K562 (cell line): ENCODE data around the gene COX7A1. TPM values are rescaled to one million over a fixed set of nuclear protein-coding genes. Genes with fewer than 3 reads are reported as not detected.
A peak's percentile ranks its signal among the peaks of the same experiment; 100 is the strongest.

Source experiments
- ATAC-seq: fragments of 200-7000 bp; cut with Tn5 transposase; 3 replicates; pipeline ENCODE4 v1.9.1; 2020; ENCODE audit warnings: moderate library complexity
- BruUV-seq: library from RNA; stranded (reverse); fragments of 400-500 nt; replicated peaks from 2 replicates; lab custom pipeline; 2021; lab: Mats Ljungman, UMichigan
- CTCF ChIA-PET: fragments of 300-600 bp; formaldehyde crosslinking; extraction: SDS; loops from one replicate; lab custom pipeline; 2021; ENCODE audit warnings: low intra/inter-chr PET ratio; lab: Yijun Ruan, JAX
- POLR2A ChIA-PET: fragments of 300-600, 350-650 bp; sonication (Branson Sonifier 250); formaldehyde crosslinking; extraction: SDS; loops from one replicate; lab custom pipeline; 2021; ENCODE audit warnings: antibody characterized with exemption, inconsistent platforms; lab: Yijun Ruan, JAX
- DNase-seq, 4 experiments: peaks; one replicate each; pipeline versions ENCODE4 v3.0.0 to v3.0.0-alpha.2; 2011 to 2018; ENCODE audit warnings: low spot score in 3 of 4, mixed read lengths in 3 of 4; ENCODE audit errors: extremely low read depth in 1 of 4
- FAIRE-seq: peaks from 2 replicates; lab custom pipeline; 2011; peaks lifted over from hg19 to GRCh38; lab: Jason Lieb, UNC
- H2AFZ ChIP-seq: 2 replicates; pipeline ENCODE4 v1.6.0; 2011; ENCODE audit warnings: low read depth, low read length, control low read depth, inconsistent platforms
- H3K27ac ChIP-seq: fragments of 200-600 bp; 3 replicates; pipeline ENCODE4 v1.8.0; 2011; ENCODE audit warnings: low read depth, mild to moderate bottlenecking, control low read depth, inconsistent platforms, low read length, moderate library complexity, mixed read lengths; ENCODE audit errors: extremely low read depth
- H3K27me3 ChIP-seq, 2 experiments: fragments of 300-600 bp in 1 of 2; 2 replicates in 1 of 2; 3 replicates in 1 of 2; pipeline versions ENCODE4 v1.6.0 to v1.8.0; 2011; ENCODE audit warnings: inconsistent platforms in 2 of 2, low read length in 2 of 2, mild to moderate bottlenecking in 1 of 2, mixed read lengths in 1 of 2, moderate library complexity in 1 of 2; ENCODE audit not compliant: control insufficient read depth in 2 of 2, insufficient read depth in 2 of 2
- H3K36me3 ChIP-seq: fragments of 300-600 bp; 3 replicates; pipeline ENCODE4 v1.8.0; 2011; ENCODE audit warnings: mild to moderate bottlenecking, low read length, inconsistent platforms; ENCODE audit not compliant: control insufficient read depth, insufficient read depth
- H3K4me1 ChIP-seq, 2 experiments: fragments of 200-600 bp in 1 of 2; replicated peaks in 1 of 2; 2 replicates in 1 of 2; 3 replicates in 1 of 2; pipeline versions ENCODE4 v1.5.1 to v1.8.0; 2011; ENCODE audit warnings: inconsistent platforms in 2 of 2, low read length in 2 of 2, mild to moderate bottlenecking in 1 of 2, mixed read lengths in 1 of 2, moderate library complexity in 1 of 2; ENCODE audit not compliant: control insufficient read depth in 2 of 2, insufficient read depth in 2 of 2
- H3K4me2 ChIP-seq: 2 replicates; pipeline ENCODE4 v1.6.1; 2011; ENCODE audit warnings: low read length, control low read depth, inconsistent platforms, mixed read lengths; ENCODE audit not compliant: insufficient read depth
- H3K4me3 ChIP-seq: fragments of 200-600 bp; sonication (generic), shearing (Covaris generic); 2 replicates; pipeline ENCODE4 v1.5.1; 2016; ENCODE audit warnings: control low read depth, inconsistent platforms
- H3K79me2 ChIP-seq: fragments of 200-600 bp; 3 replicates; pipeline ENCODE4 v1.8.0; 2011; ENCODE audit warnings: low read length, inconsistent platforms; ENCODE audit not compliant: control insufficient read depth, insufficient read depth
- H3K9ac ChIP-seq, 2 experiments: 2 replicates each; pipeline versions ENCODE4 v1.6.0 to v1.6.1; 2011; ENCODE audit warnings: low read depth in 2 of 2, low read length in 2 of 2, control low read depth in 1 of 2, inconsistent platforms in 1 of 2, mild to moderate bottlenecking in 1 of 2, mixed read lengths in 1 of 2; ENCODE audit not compliant: insufficient read depth in 1 of 2
- H3K9me1 ChIP-seq: one replicate; pipeline ENCODE4 v1.6.0; 2011; ENCODE audit warnings: inconsistent platforms, mild to moderate bottlenecking, low read length, moderate library complexity; ENCODE audit not compliant: control insufficient read depth, insufficient read depth
- H3K9me3 ChIP-seq: replicated peaks from 2 replicates; pipeline ENCODE4 v1.5.1; 2011; ENCODE audit warnings: low read depth, low read length, inconsistent platforms; ENCODE audit not compliant: control insufficient read depth, insufficient read depth
- H4K20me1 ChIP-seq: replicated peaks from 2 replicates; pipeline ENCODE4 v1.6.1; 2011; ENCODE audit warnings: low read length, inconsistent platforms, mixed read lengths; ENCODE audit not compliant: control insufficient read depth, insufficient read depth
- RBFOX2 ChIP-seq: fragments of 200-400 bp; formaldehyde crosslinking; IDR thresholded peaks from 2 replicates; pipeline ENCODE4 v1.6.1; 2017; ENCODE audit warnings: low read depth, mild to moderate bottlenecking, low read length, moderate library complexity
- RBM39 ChIP-seq: fragments of 200-400 bp; formaldehyde crosslinking; optimal IDR thresholded peaks from 2 replicates; pipeline ENCODE3; 2018; ENCODE audit warnings: low read depth, low read length
- TBL1XR1 ChIP-seq, 2 experiments: IDR thresholded peaks; 2 replicates each; pipeline ENCODE4 v1.6.1; 2012; ENCODE audit warnings: improper control_type of control experiment in 2 of 2, low read length in 2 of 2, mild to moderate bottlenecking in 1 of 2
- TFAM ChIP-seq: fragments of 250-450 bp; sonication (Bioruptor Pico); conservative IDR thresholded peaks from 2 replicates; pipeline ENCODE4 v1.5.0; 2021; ENCODE audit warnings: mild to moderate bottlenecking, moderate library complexity
- U2AF1 ChIP-seq: fragments of 200-400 bp; formaldehyde crosslinking; optimal IDR thresholded peaks from 2 replicates; pipeline ENCODE3; 2017; ENCODE audit warnings: mild to moderate bottlenecking, low read depth, low read length, moderate library complexity
- WGBS: fragments of 100-300 bp; shearing (Covaris generic); methylation state at CpG from one replicate; pipeline ENCODE4 v1.1.6; 2016; ENCODE audit warnings: low coverage, mixed read lengths; ENCODE audit not compliant: insufficient coverage; ENCODE audit errors: missing lambda C conversion rate; 5-methylcytosine and 5-hydroxymethylcytosine counted together
- in situ Hi-C: fragments of 300-500 bp; cut with MboI; formaldehyde crosslinking; loops from 4 replicates; pipeline ENCODE4 v1.15.0; 2018; ENCODE audit warnings: inconsistent platforms, mixed read lengths
- intact Hi-C: fragments of 100-400 bp; cut with micrococcal nuclease; formaldehyde crosslinking; loops from 2 replicates; pipeline ENCODE4 v1.14.2; 2022
- polyA plus RNA-seq, 8 experiments: library from polyadenylated mRNA; depleted of rRNA in 4 of 8; stranded (reverse) in 5 of 8; unstranded in 3 of 8; fragments of >200 nt; fragmentation: Nextera tagmentation in 2 of 8; fragmentation: Illumina TruSeq in 1 of 8; extraction: Ambion mirVana in 2 of 8; extraction: Trizol in 1 of 8; gene quantifications; 2 replicates each; pipeline versions ENCODE4 v1.2.1 to v1.2.3, GENCODE V29; 2011 to 2014; ENCODE audit warnings: inconsistent platforms in 1 of 8, missing spikeins in 1 of 8
- total RNA-seq, 7 experiments: library from RNA; depleted of rRNA in 6 of 7; stranded (reverse); fragments of >200 nt in 6 of 7; fragmentation: Illumina TruSeq in 2 of 7; extraction: Trizol in 2 of 7; gene quantifications; 2 replicates each; pipeline versions ENCODE4 v1.2.1 to v1.2.3, GENCODE V29; 2011 to 2021; ENCODE audit warnings: low replicate concordance in 1 of 7
- TF ChIP-seq, protein P1 (sequence below): fragments of 200-400 bp; formaldehyde crosslinking; IDR thresholded peaks from 2 replicates; pipeline ENCODE4 v1.6.1; 2017; ENCODE audit warnings: mild to moderate bottlenecking, low read depth, low read length, moderate library complexity
- TF ChIP-seq, protein P2 (sequence below): fragments of 450-650 bp; IDR thresholded peaks from 2 replicates; pipeline ENCODE4 v1.6.1; 2017; ENCODE audit warnings: antibody characterized with exemption
- TF ChIP-seq, protein P3 (sequence below): sonication (generic); formaldehyde crosslinking; IDR thresholded peaks from 2 replicates; pipeline ENCODE4 v1.4.0; 2020; ENCODE audit warnings: mild to moderate bottlenecking, missing genetic modification reagents

The COX7A1 gene
- total and polyA plus RNA-seq, 9 of the 15 experiments (the other 6 are each of a cell fraction or from before 2014, with no cell fraction given): 0.08 TPM; not detected in 8

DNA sequence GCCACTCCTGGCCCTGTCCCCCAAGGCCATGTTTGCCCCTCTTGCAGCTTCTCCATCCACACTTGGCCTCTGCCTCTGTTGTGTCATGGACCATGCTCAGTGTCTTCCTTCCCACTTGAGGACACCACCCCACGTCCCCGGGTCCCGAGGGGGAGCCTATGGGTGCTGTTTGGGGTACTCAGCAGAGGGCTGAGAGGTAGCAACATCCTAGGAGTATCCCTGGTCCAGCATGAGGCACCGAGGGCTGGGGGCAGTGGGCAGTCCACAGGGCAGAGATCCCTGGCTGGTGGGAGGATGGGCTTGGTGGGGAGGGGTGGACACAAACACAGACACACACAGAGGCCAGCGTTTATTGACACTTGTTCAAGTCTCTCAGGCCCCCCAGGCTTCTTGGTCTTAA, 1.7 kb downstream of the COX7A1 start (continued):
- TF ChIP-seq, protein P1, sequence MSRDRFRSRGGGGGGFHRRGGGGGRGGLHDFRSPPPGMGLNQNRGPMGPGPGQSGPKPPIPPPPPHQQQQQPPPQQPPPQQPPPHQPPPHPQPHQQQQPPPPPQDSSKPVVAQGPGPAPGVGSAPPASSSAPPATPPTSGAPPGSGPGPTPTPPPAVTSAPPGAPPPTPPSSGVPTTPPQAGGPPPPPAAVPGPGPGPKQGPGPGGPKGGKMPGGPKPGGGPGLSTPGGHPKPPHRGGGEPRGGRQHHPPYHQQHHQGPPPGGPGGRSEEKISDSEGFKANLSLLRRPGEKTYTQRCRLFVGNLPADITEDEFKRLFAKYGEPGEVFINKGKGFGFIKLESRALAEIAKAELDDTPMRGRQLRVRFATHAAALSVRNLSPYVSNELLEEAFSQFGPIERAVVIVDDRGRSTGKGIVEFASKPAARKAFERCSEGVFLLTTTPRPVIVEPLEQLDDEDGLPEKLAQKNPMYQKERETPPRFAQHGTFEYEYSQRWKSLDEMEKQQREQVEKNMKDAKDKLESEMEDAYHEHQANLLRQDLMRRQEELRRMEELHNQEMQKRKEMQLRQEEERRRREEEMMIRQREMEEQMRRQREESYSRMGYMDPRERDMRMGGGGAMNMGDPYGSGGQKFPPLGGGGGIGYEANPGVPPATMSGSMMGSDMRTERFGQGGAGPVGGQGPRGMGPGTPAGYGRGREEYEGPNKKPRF: no peak
- TF ChIP-seq TBL1XR1 (IDR thresholded peaks at IDR 0.05; ENCODE audit: low read length in 2 of 2) (no peak), TFAM (no peak), RBM39 (no peak)

DNA sequence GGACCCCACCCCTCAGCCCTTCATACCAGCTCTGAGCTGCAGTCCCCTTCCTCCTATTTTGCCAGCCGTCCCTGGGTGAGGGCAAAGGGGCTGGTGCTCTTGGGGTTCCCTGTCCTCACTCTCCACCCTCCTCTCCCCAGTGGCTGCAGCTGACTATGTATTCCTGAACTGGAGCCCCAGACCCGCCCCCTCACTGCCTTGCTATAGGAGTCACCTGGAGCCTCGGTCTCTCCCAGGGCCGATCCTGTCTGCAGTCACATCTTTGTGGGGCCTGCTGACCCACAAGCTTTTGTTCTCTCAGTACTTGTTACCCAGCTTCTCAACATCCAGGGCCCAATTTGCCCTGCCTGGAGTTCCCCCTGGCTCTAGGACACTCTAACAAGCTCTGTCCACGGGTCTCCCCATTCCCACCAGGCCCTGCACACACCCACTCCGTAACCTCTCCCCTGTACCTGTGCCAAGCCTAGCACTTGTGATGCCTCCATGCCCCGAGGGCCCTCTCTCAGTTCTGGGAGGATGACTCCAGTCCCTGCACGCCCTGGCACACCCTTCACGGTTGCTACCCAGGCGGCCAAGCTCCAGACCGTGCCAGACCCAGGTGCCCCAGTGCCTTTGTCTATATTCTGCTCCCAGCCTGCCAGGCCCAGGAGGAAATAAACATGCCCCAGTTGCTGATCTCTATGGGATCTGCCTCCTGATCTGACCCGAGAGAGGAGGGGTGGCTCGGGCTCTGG, 2.4 kb downstream of the COX7A1 start:
- intact Hi-C loops: no loop called here

More for the DNA sequence above, 2.4 kb downstream of the COX7A1 start:
- H3K27me3 ChIP-seq: no peaks in the 10 kb centered on the region
- no peak overlapping the region for H3K27ac ChIP-seq
- ChIA-PET CTCF (no interaction called here), POLR2A (interaction anchor here (0.6 to 1.6 kb wide), 3 partner anchors 11 to 22 kb away, joined by 3 to 4 read pairs (median 3); no protein-coding TSS in a partner anchor)
- BruUV-seq: TSS peak; percentile 79
- no peak overlapping the region for H3K4me2 ChIP-seq
- H3K4me1 ChIP-seq: peaks cover 0 to 13% of the 10 kb centered on the region in 2 experiments; a peak in 2 of 5 replicates
- in situ Hi-C loops: no loop called here
- TF ChIP-seq RBFOX2 (peak; percentile 38; the same call in 1 of the 2 replicates), U2AF1 (no peak)
- TF ChIP-seq, protein P2, sequence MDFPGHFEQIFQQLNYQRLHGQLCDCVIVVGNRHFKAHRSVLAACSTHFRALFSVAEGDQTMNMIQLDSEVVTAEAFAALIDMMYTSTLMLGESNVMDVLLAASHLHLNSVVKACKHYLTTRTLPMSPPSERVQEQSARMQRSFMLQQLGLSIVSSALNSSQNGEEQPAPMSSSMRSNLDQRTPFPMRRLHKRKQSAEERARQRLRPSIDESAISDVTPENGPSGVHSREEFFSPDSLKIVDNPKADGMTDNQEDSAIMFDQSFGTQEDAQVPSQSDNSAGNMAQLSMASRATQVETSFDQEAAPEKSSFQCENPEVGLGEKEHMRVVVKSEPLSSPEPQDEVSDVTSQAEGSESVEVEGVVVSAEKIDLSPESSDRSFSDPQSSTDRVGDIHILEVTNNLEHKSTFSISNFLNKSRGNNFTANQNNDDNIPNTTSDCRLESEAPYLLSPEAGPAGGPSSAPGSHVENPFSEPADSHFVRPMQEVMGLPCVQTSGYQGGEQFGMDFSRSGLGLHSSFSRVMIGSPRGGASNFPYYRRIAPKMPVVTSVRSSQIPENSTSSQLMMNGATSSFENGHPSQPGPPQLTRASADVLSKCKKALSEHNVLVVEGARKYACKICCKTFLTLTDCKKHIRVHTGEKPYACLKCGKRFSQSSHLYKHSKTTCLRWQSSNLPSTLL: no peak
- TF ChIP-seq, protein P3, sequence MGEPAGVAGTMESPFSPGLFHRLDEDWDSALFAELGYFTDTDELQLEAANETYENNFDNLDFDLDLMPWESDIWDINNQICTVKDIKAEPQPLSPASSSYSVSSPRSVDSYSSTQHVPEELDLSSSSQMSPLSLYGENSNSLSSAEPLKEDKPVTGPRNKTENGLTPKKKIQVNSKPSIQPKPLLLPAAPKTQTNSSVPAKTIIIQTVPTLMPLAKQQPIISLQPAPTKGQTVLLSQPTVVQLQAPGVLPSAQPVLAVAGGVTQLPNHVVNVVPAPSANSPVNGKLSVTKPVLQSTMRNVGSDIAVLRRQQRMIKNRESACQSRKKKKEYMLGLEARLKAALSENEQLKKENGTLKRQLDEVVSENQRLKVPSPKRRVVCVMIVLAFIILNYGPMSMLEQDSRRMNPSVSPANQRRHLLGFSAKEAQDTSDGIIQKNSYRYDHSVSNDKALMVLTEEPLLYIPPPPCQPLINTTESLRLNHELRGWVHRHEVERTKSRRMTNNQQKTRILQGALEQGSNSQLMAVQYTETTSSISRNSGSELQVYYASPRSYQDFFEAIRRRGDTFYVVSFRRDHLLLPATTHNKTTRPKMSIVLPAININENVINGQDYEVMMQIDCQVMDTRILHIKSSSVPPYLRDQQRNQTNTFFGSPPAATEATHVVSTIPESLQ (CRISPR knock-in tag): no peak
- H4K20me1 ChIP-seq: no peaks in the 10 kb centered on the region
- H3K4me3 ChIP-seq: no peak overlapping the region
- H3K9me1 ChIP-seq: no peaks in the 10 kb centered on the region
- no peaks in the 10 kb centered on the region for H3K9me3 ChIP-seq
- no peaks in the 10 kb centered on the region for H3K79me2 ChIP-seq
- no peak overlapping the region for H2AFZ ChIP-seq
- no peak for DNase-seq
- no peak overlapping the region for H3K9ac ChIP-seq
- peaks cover 66% of the 10 kb centered on the region; the same call in 2 of the 3 replicates for H3K36me3 ChIP-seq
- WGBS: 91% methylated on average over 13 of the region's 13 CpGs
- ATAC-seq: no peak
- FAIRE-seq: no peak
